KOPT-K1 (cell line): Measurements from ENCODE around the gene NAGS.

Source experiments
- H3K27ac ChIP-seq: fragments of 200-600 bp; sonication (generic); 2 replicates; pipeline ENCODE4 v1.5.1; 2016; ENCODE audit warnings: antibody characterized with exemption, mild to moderate bottlenecking, low read depth, low read length; ENCODE audit not compliant: poor library complexity, severe bottlenecking
- H3K36me3 ChIP-seq: fragments of 200-600 bp; sonication (generic); 2 replicates; pipeline ENCODE4 v1.5.1; 2017; ENCODE audit warnings: antibody characterized with exemption, mild to moderate bottlenecking, low read length, moderate library complexity; ENCODE audit not compliant: insufficient read depth
- H3K9me3 ChIP-seq: fragments of 200-600 bp; sonication (generic); 2 replicates; pipeline ENCODE4 v1.5.1; 2017; ENCODE audit warnings: antibody characterized with exemption, low read length, mild to moderate bottlenecking; ENCODE audit not compliant: insufficient read depth, poor library complexity, severe bottlenecking

NAGS gene

DNA sequence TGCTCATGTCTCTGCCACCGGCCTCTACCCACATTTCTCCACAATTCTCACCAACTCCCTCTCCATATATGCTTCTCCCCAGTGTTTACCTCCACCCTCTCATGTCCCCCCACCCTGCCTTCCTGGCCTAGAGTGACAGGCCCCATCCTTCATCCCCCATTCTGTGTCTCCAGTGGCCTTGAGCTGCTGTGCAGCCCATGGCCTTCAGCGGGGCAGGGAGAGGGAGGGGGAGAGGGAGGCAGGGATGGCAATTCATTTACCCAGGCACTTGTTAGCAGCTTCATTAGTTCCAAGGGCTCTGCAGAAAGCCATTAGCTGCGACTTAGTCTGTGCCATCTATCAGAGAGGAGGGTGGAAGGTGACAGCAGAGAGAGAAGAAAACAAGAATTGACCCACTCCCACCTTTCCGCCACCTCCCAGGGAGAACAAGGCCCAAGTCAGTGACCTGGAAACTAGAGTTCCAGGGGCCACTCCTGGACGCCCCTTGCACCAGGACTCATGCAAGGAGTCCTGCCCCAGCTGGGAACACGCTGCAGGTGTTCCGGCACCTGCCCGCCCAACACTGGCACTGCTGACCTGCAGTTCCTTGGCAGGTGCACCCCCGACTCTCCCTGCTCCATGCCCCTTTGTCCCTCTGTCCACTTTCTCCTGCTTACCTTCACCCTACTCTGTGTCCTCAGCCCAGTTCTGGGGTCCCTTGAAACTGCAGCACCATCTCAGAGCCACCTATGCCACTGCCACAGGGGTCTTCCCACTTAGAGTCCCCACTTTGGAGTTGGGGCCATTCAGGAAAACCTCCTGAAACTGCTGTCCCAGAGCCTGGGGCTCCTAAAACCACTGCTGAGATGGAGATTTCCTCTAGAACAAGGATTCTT, 27.2 kb upstream of the NAGS start:
- Histone ChIP-seq H3K36me3 (no peaks in the 10 kb centered on the region), H3K9me3 (no peaks in the 10 kb centered on the region), H3K27ac (no peak overlapping the region)

DNA sequence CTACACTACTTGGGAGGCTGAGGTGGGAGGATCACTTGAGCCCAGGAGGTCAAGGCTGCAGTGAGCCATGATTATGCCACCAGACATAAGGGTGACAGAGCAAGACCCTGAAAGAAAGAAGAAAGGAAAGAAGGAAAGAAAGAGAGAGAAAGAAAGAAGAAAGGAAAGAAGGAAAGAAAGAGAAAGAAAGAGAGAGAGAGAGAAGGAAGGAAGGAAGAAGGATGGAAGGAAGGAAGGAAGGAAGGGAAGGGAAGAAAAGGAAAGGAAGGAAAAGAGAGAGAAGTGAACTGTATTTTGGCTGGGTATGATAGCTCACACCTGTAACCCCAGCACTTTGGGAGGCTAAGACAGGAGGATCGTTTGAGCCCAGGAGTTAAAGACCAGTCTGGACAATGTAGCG, 26.3 kb upstream of the NAGS start:
- H3K36me3 ChIP-seq, result no peaks in the 10 kb centered on the region
- no peaks in the 10 kb centered on the region for H3K9me3 ChIP-seq

DNA sequence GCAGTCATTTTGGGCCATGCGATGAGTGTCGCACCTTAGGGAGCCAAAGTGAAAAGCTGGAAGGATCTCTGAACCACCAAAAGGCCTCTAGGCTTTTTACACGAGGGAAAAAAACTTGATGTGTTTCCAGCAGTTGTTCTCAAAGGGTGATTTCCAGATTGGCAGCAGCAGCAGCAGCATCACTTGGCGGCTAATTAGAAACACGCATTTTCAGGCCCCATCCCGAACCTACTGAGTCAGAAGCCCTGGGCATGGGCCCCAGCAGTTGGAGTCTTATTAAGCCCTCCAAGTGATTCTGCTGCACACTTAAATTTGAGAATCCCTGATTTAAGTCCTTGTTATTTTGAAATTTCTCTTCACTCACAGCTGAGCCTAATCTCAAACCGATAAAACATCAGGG, 25.4 kb upstream of the NAGS start:
- Histone ChIP-seq H3K9me3 (no peaks in the 10 kb centered on the region), H3K27ac (no peak overlapping the region), H3K36me3 (no peaks in the 10 kb centered on the region)

More for the DNA sequence above, 26.3 kb upstream of the NAGS start:
- H3K27ac ChIP-seq, result no peak overlapping the region

DNA sequence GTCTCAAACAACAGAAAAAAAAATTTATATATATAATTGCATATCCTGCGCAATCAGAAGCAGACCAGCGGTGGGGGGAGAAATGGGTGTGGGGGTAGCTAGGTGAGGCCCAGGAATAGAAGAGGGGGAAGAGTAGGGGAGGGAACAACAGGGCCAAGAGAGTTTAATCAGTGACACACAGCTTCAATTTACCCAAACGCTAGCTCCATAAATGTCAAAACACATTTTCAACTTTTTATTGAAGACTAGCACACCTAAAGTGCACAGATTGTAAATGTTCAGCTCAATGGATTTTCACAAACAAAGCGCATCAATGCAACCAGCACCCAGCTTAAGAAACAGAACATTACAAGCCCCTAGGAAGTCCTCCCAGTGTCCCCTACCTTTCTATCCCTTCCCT, 24.8 kb upstream of the NAGS start:
- Histone ChIP-seq H3K36me3 (no peaks in the 10 kb centered on the region), H3K27ac (no peak overlapping the region), H3K9me3 (no peaks in the 10 kb centered on the region)

DNA sequence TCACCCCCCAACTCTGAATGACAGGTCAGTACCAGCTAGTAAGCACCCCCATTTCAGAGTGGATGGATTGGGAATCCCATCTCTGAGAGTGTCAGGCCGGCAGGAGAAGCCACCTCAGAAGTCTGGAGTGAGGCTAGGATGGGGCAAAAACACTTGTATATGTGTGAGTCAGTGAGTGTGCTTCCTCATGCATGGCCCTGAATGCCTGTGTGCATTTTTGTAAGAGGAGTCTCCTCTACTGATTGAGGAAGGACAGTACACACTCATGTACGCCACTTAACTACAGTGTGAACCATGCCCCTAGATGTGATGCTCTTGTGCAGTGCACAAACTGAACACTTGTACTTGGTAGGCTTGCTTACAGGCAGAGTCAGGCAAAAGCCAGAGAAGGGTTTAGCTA, 22.3 kb upstream of the NAGS start:
- H3K27ac ChIP-seq, result no peak overlapping the region

DNA sequence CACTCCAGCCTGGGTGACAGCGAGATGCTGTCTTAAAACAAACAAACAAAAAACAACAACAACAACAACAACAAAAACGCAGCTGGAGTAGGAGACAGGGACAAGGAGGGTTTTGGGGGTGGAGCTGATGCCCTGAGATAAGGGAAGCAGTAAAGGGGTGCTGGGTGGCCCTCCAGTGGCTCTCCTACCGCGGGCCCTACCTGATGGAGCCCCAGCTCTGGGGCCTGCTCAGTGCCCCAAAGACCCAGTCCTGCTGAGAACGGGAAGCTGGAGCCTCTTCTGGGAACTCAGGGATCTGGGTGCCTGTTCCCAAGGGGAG, 21.3 kb upstream of the NAGS start:
- Histone ChIP-seq H3K36me3 (no peaks in the 10 kb centered on the region), H3K9me3 (no peaks in the 10 kb centered on the region), H3K27ac (no peak overlapping the region)

More for the DNA sequence above, 22.3 kb upstream of the NAGS start:
- no peaks in the 10 kb centered on the region for H3K36me3 ChIP-seq
- H3K9me3 ChIP-seq, result no peaks in the 10 kb centered on the region

DNA sequence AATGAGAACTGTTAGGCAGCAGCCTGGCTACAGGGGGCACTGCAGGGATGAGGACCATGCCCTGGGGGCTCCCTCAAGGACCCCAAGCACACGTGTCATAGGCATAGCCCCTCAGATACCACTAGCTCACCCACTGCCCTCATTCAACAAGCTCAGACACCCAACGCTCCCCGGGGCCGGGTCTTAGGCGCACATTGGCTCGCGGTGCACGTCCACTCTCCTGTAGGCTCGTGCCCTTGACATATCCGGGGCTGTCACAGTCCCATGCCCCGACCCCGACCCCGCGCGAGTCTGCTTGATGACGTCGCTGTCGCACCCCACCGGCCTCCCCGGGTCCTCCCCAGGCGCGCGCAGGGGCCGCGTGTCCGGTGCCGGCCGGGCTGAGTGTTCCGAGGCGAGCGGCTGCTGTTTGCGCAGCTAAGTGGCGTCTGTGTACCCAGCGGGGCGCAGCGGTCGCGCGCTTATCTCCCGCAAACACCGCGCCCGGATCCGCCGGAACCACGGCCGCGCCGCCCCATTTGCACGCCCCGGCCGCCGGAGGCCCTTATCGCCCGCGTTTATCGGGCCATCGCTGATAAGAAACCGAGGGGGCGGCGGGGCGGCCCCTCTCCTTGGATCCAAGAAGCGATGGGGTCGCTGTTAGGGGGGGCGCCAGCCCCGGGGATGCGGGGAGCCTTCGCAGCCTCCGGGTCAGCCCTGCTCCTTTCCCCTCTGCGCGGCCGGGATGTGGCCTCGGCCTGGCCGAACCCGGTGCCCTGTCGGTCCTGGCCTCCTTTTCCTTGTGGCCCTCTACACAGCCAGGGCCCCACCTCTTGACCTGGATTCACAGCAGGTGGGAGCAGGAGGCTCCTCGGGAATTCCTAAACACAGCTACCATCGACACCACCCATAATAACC, 20.7 kb upstream of the NAGS start:
- no peak overlapping the region for H3K27ac ChIP-seq
- H3K36me3 ChIP-seq, result no peaks in the 10 kb centered on the region
- no peaks in the 10 kb centered on the region for H3K9me3 ChIP-seq

DNA sequence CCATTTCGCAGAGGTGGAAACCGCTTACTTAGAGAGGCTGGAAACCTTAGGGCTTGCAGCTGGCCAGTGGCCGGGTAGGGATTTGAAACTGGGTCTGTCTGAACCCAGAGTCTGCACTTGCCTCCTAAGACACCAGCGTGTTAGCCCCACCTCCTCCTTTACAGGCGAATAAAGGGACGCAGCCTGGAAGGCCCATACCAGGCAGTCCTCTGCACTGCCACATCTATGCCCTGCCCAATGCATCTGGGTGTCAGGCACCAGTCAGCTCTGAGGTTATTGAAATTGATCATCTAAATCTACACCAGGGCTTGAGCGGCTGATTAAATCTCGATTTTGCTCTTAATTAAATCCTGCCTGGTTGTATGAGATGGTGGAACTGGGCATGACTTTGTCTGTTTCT, 19.9 kb upstream of the NAGS start:
- Histone ChIP-seq H3K36me3 (no peaks in the 10 kb centered on the region), H3K9me3 (no peaks in the 10 kb centered on the region), H3K27ac (no peak overlapping the region)

DNA sequence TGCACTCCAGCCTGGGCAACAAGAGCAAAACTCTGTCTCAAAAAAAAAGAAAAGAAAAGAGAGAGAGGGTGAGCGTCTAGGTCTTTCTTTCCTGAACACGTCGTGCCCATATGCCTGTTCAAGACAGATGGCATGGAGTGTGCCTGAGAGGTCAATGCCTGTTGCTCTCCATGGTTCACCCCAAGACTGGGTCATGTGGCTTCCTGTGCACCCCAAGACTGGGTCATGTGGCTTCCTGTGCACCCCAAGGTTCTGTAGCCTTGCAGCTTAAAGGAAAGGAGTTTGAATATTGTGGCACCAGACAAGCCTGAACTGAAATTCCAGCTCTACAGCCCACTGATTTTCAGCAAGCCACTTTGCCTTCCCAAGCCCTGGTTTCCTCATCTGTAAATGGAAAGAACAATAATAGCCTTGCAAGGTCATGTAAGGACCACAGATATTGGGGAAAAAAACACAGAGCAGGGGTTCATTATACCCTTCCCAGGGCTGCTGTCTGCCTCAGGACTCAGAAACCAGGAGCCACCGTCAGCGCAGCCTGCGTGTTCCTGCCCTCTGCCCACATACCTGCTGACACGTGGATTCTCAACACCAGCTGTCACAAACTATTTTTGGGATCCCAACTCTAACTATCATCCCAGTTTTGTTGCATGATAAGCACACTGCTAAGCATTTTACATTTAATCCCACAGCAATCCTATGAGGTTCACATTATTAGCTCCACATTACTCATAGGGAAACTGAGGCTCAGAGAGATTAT, 18.0 kb upstream of the NAGS start:
- H3K9me3 ChIP-seq, result no peaks in the 10 kb centered on the region
- H3K27ac ChIP-seq, result no peak overlapping the region
- no peaks in the 10 kb centered on the region for H3K36me3 ChIP-seq

DNA sequence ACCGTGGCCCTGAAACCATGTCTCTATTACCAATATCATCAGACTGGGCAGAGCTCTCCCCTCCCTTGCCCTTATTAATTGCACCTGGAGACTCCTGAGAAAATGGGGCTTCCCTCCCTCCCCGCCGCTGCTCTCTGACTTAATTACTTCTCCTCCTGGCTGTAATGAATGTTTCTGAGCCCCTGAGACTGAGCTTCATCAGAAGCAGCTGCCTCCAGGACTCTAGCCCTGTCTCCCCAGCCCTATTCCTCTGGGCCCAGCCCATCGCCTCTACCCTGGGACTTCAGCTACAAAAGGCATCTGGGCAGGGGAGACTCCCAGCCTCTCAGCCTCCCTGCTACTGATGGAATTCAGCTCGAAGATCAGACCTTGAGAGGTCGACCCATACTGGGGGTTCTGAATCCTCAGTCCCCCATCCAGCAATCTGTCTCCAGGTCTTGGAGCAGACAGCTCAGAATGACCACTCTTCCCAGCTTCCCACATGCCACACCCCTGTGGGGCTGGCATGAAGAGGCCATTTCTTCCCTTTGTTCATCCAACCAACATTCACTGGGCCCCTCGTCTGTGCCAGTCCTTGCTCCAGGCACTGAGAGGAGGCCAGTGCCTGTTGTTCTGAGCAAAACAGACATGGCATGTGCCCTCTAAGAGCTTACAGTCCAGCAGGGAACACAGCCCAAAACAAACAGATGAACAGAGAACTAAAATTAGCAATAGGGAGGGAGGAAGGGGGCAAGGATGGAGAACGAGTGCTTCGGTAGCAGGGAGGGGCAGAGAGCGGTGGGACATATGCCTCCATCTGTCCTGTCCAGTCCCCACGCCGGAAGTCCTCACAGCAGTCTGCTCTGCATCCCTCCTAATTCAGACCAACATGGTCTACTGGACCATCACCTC, 17.0 kb upstream of the NAGS start:
- Histone ChIP-seq H3K27ac (no peak overlapping the region), H3K36me3 (no peaks in the 10 kb centered on the region), H3K9me3 (no peaks in the 10 kb centered on the region)

DNA sequence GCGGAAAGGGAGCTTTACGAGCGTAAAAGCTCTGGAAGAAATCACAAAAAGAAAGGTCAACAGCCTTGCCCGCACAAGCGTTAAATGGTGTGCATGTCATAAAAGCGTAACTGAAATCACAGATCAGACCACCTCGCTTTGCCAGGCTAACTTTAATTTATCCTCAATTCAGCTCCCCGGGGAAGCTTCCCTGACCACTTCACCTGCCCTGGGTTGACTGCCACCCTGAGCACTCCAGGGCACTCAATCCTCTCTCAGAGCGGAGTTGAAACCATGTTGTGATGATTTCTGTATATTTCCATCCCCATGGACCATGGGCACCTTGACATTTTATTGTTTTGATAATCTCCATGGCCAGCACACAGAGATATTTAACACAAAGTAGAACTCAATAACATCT, 16.1 kb upstream of the NAGS start:
- H3K9me3 ChIP-seq, result no peaks in the 10 kb centered on the region
- no peak overlapping the region for H3K27ac ChIP-seq
- no peaks in the 10 kb centered on the region for H3K36me3 ChIP-seq

DNA sequence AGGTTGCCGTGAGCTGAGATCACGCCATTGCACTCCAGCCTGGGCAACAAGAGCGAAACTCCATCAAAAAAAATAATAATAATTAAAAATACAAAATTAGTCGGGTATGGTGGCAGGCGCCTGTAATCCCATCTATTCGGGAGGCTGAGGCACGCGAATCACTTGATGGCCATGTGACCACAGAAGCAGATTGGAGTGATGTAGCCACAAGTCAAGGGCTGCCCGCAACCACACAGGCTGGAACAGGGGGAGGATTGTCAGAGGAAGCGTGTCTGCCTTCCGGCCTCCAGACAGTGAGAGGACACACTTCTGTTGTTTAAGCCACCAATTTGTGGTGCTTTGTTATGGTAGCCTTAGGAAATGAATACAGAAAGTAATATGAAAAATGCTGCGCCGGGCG, 11.8 kb upstream of the NAGS start:
- no peaks in the 10 kb centered on the region for H3K9me3 ChIP-seq
- H3K27ac ChIP-seq, result no peak overlapping the region
- H3K36me3 ChIP-seq, result no peaks in the 10 kb centered on the region

DNA sequence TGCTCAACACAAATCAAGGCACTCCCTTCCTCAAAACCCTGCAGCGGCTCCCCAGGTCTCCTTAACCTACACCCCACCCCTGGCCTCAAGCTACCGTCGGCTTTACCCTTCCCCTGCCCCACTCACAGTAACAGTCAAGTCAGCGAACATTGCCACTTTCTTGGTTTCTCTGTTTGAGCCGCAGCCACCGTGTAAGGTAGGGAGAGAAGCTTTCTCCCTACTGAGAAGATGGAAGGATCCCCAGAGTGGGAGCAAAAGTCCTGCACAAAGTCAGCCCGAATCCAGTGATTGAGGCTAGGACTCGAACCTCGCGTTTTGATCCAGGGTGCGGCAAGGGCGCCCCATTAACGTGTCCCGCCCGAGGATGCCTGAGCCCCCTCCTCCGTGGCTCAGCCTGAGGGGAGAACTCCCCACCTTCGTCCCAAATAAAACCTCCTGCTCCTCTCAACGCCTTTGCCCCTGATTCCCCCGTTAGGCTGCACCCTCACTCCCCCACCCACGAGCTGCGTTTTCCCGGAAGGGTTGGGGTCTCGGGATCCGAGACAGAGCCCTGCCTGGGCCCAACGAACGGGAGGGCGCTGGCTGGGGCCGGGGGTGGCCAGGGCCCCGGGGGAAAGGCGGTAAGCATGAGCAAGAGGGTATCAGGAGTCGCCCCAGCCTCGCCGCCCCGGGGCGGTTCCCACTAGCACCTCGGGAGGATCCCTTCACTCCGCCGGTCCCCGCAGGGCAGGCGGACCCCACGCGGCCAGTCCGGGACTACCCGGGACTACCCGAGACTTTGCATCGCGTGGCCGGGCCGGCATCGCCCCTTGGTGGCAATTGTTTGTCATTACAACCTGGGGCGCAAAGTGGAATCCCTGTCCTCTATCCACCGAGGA, 9.9 kb upstream of the NAGS start:
- Histone ChIP-seq H3K36me3 (no peaks in the 10 kb centered on the region), H3K27ac (no peak overlapping the region), H3K9me3 (no peaks in the 10 kb centered on the region)

DNA sequence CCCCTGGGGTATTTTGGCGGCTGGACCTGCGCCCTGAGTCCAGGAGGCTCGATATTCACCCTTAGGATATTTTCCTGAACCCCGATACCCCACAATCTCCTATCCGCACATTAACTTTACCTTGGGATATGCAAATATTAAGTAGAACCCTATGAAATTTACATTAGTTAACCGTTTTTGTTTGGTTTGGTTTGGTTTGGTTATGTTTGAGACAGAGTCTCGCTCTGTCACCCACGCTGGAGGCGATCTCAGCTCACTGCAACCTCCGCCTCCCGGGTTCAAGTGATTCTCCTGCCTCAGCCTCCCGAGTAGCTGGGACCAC, 9.3 kb upstream of the NAGS start:
- H3K9me3 ChIP-seq, result no peaks in the 10 kb centered on the region
- H3K36me3 ChIP-seq, result no peaks in the 10 kb centered on the region
- H3K27ac ChIP-seq, result no peak overlapping the region
